BJ (cell line): ENCODE results near the gene USH1G. TPM values are rescaled to one million over a fixed set of nuclear protein-coding genes. Genes with fewer than 3 reads are reported as not detected.

Experiments
- CTCF ChIA-PET: fragments of 350-600 bp; formaldehyde crosslinking; extraction: SDS; loops from one replicate; lab custom pipeline; 2021; ENCODE audit warnings: antibody characterized with exemption, inconsistent platforms; lab: Yijun Ruan, JAX
- POLR2A ChIA-PET: fragments of 300-600 bp; sonication (Branson Sonifier 250); formaldehyde crosslinking; extraction: SDS; loops from one replicate; lab custom pipeline; 2021; ENCODE audit warnings: antibody characterized with exemption; lab: Charles Lee
- DNase-seq: peaks from one replicate; pipeline ENCODE4 v3.0.0-alpha.2; 2011; ENCODE audit warnings: low read depth
- H3K27me3 ChIP-seq: 2 replicates; pipeline ENCODE4 v1.6.0; 2011; ENCODE audit warnings: low read length; ENCODE audit not compliant: control insufficient read depth, insufficient read depth
- H3K36me3 ChIP-seq: 2 replicates; pipeline ENCODE4 v1.5.1; 2011; ENCODE audit warnings: low read length; ENCODE audit not compliant: control insufficient read depth, insufficient read depth
- H3K4me3 ChIP-seq: 2 replicates; pipeline ENCODE4 v1.5.1; 2011; ENCODE audit warnings: low read depth, mild to moderate bottlenecking, control low read depth, low read length
- CTCF ChIP-seq: IDR thresholded peaks from 2 replicates; pipeline ENCODE4 v1.5.1; 2011; ENCODE audit warnings: low read depth, mild to moderate bottlenecking, control low read depth, inconsistent platforms, low read length, moderate library complexity; ENCODE audit not compliant: insufficient read depth
- polyA plus RNA-seq: library from polyadenylated mRNA; depleted of rRNA; stranded (reverse); fragments of >200 nt; gene quantifications from 2 replicates; pipeline ENCODE4 v1.2.3, GENCODE V29; 2011

USH1G gene
- polyA plus RNA-seq, 1 experiment: not detected

- ChIA-PET POLR2A (no interaction called here), CTCF (interaction anchor here (2.4 to 3.7 kb wide), 2 partner anchors 8 to 11 kb away, joined by 9 to 24 read pairs; no protein-coding TSS in a partner anchor)
Measured at GRCh38 chr17:74950207-74950606, 27.2 kb upstream of the USH1G start.

GRCh38 chr17:74949455-74950115, 26.5 kb upstream of the USH1G start:
- POLR2A ChIA-PET: no interaction called here
- TF ChIP-seq CTCF: no peak
- Histone ChIP-seq H3K27me3 (peaks cover 10% of the 10 kb centered on the region), H3K4me3 (no peak overlapping the region), H3K36me3 (no peaks in the 10 kb centered on the region)
- DNase-seq: no peak
- CTCF ChIA-PET: interaction anchor here (1.4 to 3.7 kb wide), 3 partner anchors 8 to 12 kb away, joined by 5 to 24 read pairs (median 9); no protein-coding TSS in a partner anchor

More at GRCh38 chr17:74950207-74950606, 27.2 kb upstream of the USH1G start:
- Histone ChIP-seq H3K27me3 (peaks cover 11% of the 10 kb centered on the region), H3K36me3 (no peaks in the 10 kb centered on the region), H3K4me3 (no peak overlapping the region)
- no peak for TF ChIP-seq CTCF
- no peak for DNase-seq

- TF ChIP-seq CTCF: no peak
Measured at GRCh38 chr17:74947041-74947754, 24.1 kb upstream of the USH1G start.

GRCh38 chr17:74946641-74947040, 23.6 kb upstream of the USH1G start:
- ChIA-PET POLR2A (no interaction called here), CTCF (interaction anchor here (3.7 kb wide), 1 partner anchor 11 kb away, joined by 24 read pairs; no protein-coding TSS in a partner anchor)
- no peak for TF ChIP-seq CTCF
- DNase-seq: no peak
- Histone ChIP-seq H3K27me3 (peaks cover 16% of the 10 kb centered on the region), H3K36me3 (no peaks in the 10 kb centered on the region), H3K4me3 (no peak overlapping the region)

More at GRCh38 chr17:74947041-74947754, 24.1 kb upstream of the USH1G start:
- POLR2A ChIA-PET: no interaction called here
- H3K27me3 ChIP-seq: peaks cover 16% of the 10 kb centered on the region
- H3K4me3 ChIP-seq: no peak overlapping the region
- CTCF ChIA-PET: interaction anchor here (3.7 kb wide), 1 partner anchor 11 kb away, joined by 24 read pairs; no protein-coding TSS in a partner anchor
- no peaks in the 10 kb centered on the region for H3K36me3 ChIP-seq
- DNase-seq: no peak

- DNase-seq: no peak
- TF ChIP-seq CTCF: no peak
- ChIA-PET CTCF (interaction anchor here (0.8 to 1.2 kb wide), 3 partner anchors 12 to 16 kb away, joined by 3 to 4 read pairs (median 3); no protein-coding TSS in a partner anchor), POLR2A (no interaction called here)
- no peaks in the 10 kb centered on the region for H3K36me3 ChIP-seq
- no peak overlapping the region for H3K4me3 ChIP-seq
- H3K27me3 ChIP-seq: peaks cover 13% of the 10 kb centered on the region
Measured at GRCh38 chr17:74945543-74945942, 22.5 kb upstream of the USH1G start.
